Ovary (tissue), 9 donors: ENCODE measurements around the gene AMY2A. TPM values are rescaled to one million over a fixed set of nuclear protein-coding genes. Genes with fewer than 3 reads are reported as not detected.
"Not testable (repeated sequence)": the region's sequence is repeated elsewhere in the genome, so short reads cannot be mapped to it uniquely, and the experiment has no call there.

Source experiments
- DNase-seq, 5 donors: peaks; one replicate each; pipeline ENCODE4 v3.0.0-alpha.2; 2019 to 2020
- H3K27ac ChIP-seq, 2 donors: fragments of 200-600 bp; one replicate each; pipeline versions ENCODE4 v1.5.1 to v1.8.0; 2019 to 2022
- H3K27me3 ChIP-seq: fragments of 200-600 bp; one replicate; pipeline ENCODE4 v1.8.0; 2022
- H3K36me3 ChIP-seq: fragments of 200-600 bp; sonication (generic); one replicate; pipeline ENCODE4 v1.5.1; 2019
- H3K4me1 ChIP-seq: one replicate; pipeline ENCODE4 v1.8.1; 2013; ENCODE audit warnings: mild to moderate bottlenecking, moderate library complexity; ENCODE audit not compliant: insufficient read depth
- H3K4me3 ChIP-seq: fragments of 200-600 bp; sonication (generic); one replicate; pipeline ENCODE4 v1.5.1; 2017
- H3K9me3 ChIP-seq, 2 donors: fragments of 200-600 bp in 1 of 2; sonication (generic) in 1 of 2; one replicate each; pipeline versions ENCODE4 v1.5.1 to v1.8.1; 2013 to 2019; ENCODE audit warnings: mild to moderate bottlenecking in 1 of 2, moderate library complexity in 1 of 2
- EP300 ChIP-seq: sonication (generic); formaldehyde crosslinking; IDR thresholded peaks from one replicate; pipeline ENCODE4 v1.6.1; 2017; ENCODE audit warnings: antibody characterized with exemption
- POLR2A ChIP-seq: fragments of 450-650 bp; IDR thresholded peaks from one replicate; pipeline ENCODE4 v1.6.1; 2017; ENCODE audit warnings: antibody characterized with exemption, mild to moderate bottlenecking, moderate library complexity
- WGBS, 3 donors: extraction: QIAGEN DNeasy Blood & Tissue Kit in 1 of 3; methylation state at CpG; one replicate each; pipeline versions ENCODE4 v1.1.5 to v1.1.7; 2013 to 2017; 5-methylcytosine and 5-hydroxymethylcytosine counted together
- intact Hi-C, 4 donors: fragments of 100-400 bp; cut with DNase I; formaldehyde crosslinking; loops; one replicate each; pipeline versions ENCODE4 v1.11.0 to v1.15.1; 2022 to 2023
- polyA plus RNA-seq, 2 donors: library from polyadenylated mRNA; stranded (reverse); fragments of 200-250 nt in 1 of 2; fragments of 350-450 nt in 1 of 2; fragmentation: Illumina TruSeq in 1 of 2; extraction: RNeasy Lipid Tissue Mini Kit (QIAGEN cat#74804) in 1 of 2; gene quantifications; one replicate each; pipeline ENCODE4 v1.2.3, GENCODE V29; 2013 to 2014
- total RNA-seq, 7 donors: library from RNA; depleted of rRNA in 2 of 7; stranded (reverse); fragments of >200 nt in 2 of 7; fragmentation: NEBNext Ultra II Directional in 3 of 7; extraction: Animal tissue kit (Norgen Biotek cat#: 25700) in 3 of 7; gene quantifications; one replicate each; pipeline versions ENCODE4 v1.1.0 to v1.2.4, GENCODE V29; 2016 to 2023
- TF ChIP-seq, protein P1 (sequence below), 3 donors: fragments of 450-650 bp in 2 of 3; fragments of 200-600 bp in 1 of 3; IDR thresholded peaks; one replicate each; pipeline versions ENCODE4 v1.5.1 to v1.8.0; 2016 to 2022; ENCODE audit warnings: antibody characterized with exemption in 3 of 3, mild to moderate bottlenecking in 1 of 3
- donor health status: DM: no; HTN: no; CAD: no; lungs with moderate emphysema.
- donor health status: DM: no; HTN: no; CAD: no.
- donor health status: Bipolar disorder and iron deficiency.
- donor health status: DM: yes; HTN: yes; CAD: no.
- donor health status: DM: no; HTN: no; CAD: no.
- donor health status: DM: yes; HTN: yes; CAD: no.

Gene AMY2A
- total and polyA plus RNA-seq, 9 donors = 0.15 to 6.9 (median 0.69) TPM; not detected in 4

GRCh38 chr1:103583887-103584286, 33.3 kb upstream of the AMY2A start:
- WGBS, 3 donors = 84 to 91% (median 91%) methylated on average over 3 of the region's 3 CpGs
- intact Hi-C loops = no loop called here
- no peak overlapping the region for H3K27ac ChIP-seq

GRCh38 chr1:103584537-103584936, 32.7 kb upstream of the AMY2A start:
- no peaks in the 10 kb centered on the region for H3K36me3 ChIP-seq
- intact Hi-C loops = no loop called here
- H3K4me3 ChIP-seq = no peak overlapping the region
- TF ChIP-seq EP300 = no peak
- H3K4me1 ChIP-seq = no peaks in the 10 kb centered on the region
- no peak for DNase-seq
- H3K27ac ChIP-seq = no peak overlapping the region
- H3K9me3 ChIP-seq = no peaks in the 10 kb centered on the region
- WGBS, 3 donors = 75 to 88% (median 78%) methylated on average over 2 of the region's 2 CpGs
- H3K27me3 ChIP-seq = no peaks in the 10 kb centered on the region

More at GRCh38 chr1:103583887-103584286, 33.3 kb upstream of the AMY2A start:
- no peak for DNase-seq
- TF ChIP-seq, protein P1, sequence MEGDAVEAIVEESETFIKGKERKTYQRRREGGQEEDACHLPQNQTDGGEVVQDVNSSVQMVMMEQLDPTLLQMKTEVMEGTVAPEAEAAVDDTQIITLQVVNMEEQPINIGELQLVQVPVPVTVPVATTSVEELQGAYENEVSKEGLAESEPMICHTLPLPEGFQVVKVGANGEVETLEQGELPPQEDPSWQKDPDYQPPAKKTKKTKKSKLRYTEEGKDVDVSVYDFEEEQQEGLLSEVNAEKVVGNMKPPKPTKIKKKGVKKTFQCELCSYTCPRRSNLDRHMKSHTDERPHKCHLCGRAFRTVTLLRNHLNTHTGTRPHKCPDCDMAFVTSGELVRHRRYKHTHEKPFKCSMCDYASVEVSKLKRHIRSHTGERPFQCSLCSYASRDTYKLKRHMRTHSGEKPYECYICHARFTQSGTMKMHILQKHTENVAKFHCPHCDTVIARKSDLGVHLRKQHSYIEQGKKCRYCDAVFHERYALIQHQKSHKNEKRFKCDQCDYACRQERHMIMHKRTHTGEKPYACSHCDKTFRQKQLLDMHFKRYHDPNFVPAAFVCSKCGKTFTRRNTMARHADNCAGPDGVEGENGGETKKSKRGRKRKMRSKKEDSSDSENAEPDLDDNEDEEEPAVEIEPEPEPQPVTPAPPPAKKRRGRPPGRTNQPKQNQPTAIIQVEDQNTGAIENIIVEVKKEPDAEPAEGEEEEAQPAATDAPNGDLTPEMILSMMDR (IDR thresholded peaks at IDR 0.05) = no peak
- TF ChIP-seq EP300 (no peak), POLR2A (no peak)
- H3K36me3 ChIP-seq = no peaks in the 10 kb centered on the region
- no peak overlapping the region for H3K4me3 ChIP-seq
- no peaks in the 10 kb centered on the region for H3K4me1 ChIP-seq
- no peaks in the 10 kb centered on the region for H3K27me3 ChIP-seq
- H3K9me3 ChIP-seq = no peaks in the 10 kb centered on the region

DNA sequence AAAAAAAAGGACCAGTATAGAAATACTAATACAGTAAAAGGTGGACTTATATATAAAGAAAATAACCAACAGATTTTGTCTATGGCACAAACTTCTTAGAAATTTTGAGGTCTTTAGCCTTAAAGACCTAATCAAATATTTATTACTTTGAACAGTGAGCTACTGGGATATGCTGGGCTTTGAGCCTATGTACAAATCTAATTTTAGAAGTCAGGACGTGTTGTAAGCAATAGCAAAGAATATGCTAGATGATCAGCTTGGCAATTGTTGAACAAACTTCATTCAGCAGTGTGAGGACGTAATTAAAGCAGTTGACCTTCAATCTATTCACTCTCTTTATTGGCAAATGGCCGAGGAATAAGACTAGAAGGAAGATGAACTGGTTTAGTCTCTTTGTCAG, 14.5 kb upstream of the AMY2A start:
- H3K9me3 ChIP-seq, H3K27me3 ChIP-seq, H3K36me3 ChIP-seq, H3K4me3 ChIP-seq, DNase-seq, intact Hi-C loops, H3K27ac ChIP-seq, H3K4me1 ChIP-seq: not testable (repeated sequence)
- no CpG with 5 or more reads among the region's 3 CpGs for WGBS, 3 donors

GRCh38 chr1:103616362-103616761, 865 bp upstream of the AMY2A start:
- intact Hi-C loops = no loop called here
- Histone ChIP-seq H3K36me3 (no peaks in the 10 kb centered on the region), H3K27me3 (no peaks in the 10 kb centered on the region), H3K4me1 (no peaks in the 10 kb centered on the region), H3K9me3 (no peaks in the 10 kb centered on the region), H3K4me3 (no peak overlapping the region), H3K27ac (no peak overlapping the region)
- TF ChIP-seq EP300 = no peak
- TF ChIP-seq, protein P1 (IDR thresholded peaks at IDR 0.05) = no peak
- no peak for TF ChIP-seq POLR2A
- WGBS, 3 donors = 95 to 98% (median 96%) methylated on average over 2 of the region's 2 CpGs
- no peak for DNase-seq

GRCh38 chr1:103627436-103627835, 10.2 kb downstream of the AMY2A start:
- 91 to 94% (median 91%) methylated on average over 3 to 4 of the region's 4 CpGs for WGBS, 3 donors
- DNase-seq = not testable (repeated sequence)

DNA sequence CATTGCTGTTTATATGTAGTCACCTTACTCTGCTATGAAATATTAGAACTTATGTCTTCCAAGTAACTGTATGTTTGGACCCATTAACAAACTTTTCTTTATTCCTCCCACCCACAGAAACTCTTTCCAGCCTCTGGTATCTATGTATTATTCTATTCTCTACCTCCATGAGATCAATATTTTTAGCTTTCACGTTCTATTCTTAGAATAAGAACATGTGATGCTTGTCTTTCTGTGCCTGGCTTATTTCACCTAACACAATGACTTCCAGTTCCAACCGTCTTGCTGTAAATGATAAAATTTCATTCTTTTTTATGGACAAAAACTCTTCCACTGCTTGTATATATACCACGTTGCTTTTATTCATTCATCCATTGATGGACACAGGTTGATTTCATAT, 24.0 kb downstream of the AMY2A start:
- H3K4me3 ChIP-seq, intact Hi-C loops, H3K36me3 ChIP-seq, H3K9me3 ChIP-seq, H3K4me1 ChIP-seq, H3K27ac ChIP-seq, H3K27me3 ChIP-seq, DNase-seq: not testable (repeated sequence)
- no CpG with 5 or more reads among the region's 3 CpGs for WGBS, 3 donors

More at GRCh38 chr1:103627436-103627835, 10.2 kb downstream of the AMY2A start:
- H3K4me3 ChIP-seq, intact Hi-C loops, H3K27ac ChIP-seq, H3K36me3 ChIP-seq, H3K27me3 ChIP-seq, H3K4me1 ChIP-seq, H3K9me3 ChIP-seq: not testable (repeated sequence)

DNA sequence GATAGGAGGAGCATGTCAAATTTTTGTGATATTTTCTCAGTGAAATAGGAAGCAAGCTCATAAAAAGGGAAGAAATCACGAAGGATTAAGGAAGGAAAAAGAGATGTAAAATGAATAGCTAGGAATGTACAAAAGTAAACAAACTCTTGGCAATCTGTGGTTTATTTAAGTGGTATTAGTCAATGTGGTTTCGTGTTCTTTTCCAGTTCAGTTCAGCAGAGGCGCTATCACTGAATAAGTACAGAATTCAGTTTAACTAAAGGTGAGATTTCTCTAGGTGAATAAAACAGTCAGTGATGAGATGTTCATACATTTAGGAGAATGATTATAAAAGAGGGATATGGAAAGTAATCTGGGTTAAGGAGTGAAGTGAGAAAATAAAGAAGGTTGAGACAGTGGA, 26.7 kb downstream of the AMY2A start:
- H3K36me3 ChIP-seq, H3K4me3 ChIP-seq, intact Hi-C loops, H3K27ac ChIP-seq, H3K27me3 ChIP-seq, H3K9me3 ChIP-seq, DNase-seq, H3K4me1 ChIP-seq: not testable (repeated sequence)
- no CpG with 5 or more reads among the region's 3 CpGs for WGBS, 3 donors

- H3K27me3 ChIP-seq, DNase-seq, H3K4me1 ChIP-seq, H3K36me3 ChIP-seq, H3K27ac ChIP-seq, intact Hi-C loops, H3K9me3 ChIP-seq, H3K4me3 ChIP-seq: not testable (repeated sequence)
- WGBS, 3 donors = no CpG with 5 or more reads among the region's 3 CpGs
These were observed 33.1 kb downstream of the AMY2A start for GRCh38 chr1:103650305-103650704.

DNA sequence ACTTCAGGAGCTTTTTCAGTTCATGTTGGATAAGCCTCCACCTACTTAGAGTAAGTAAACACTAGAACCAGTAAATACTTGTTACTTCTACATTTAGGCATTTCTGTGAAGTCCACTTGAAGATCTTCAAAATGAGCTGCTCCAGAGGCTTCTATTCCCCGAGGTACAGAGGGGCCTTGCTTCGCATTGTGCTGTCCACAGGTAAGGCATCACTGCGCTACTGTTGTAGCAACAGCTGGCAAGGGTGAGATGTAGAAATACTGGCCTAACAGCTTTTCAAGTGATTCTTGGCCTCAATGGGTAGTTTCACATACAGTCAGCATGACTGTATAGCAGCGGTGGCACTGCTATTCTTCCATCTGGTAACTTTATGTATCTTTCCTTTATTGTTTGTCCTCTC, 33.7 kb downstream of the AMY2A start:
- H3K27me3 ChIP-seq, H3K4me1 ChIP-seq, intact Hi-C loops, H3K4me3 ChIP-seq, H3K36me3 ChIP-seq, H3K9me3 ChIP-seq, DNase-seq, H3K27ac ChIP-seq: not testable (repeated sequence)
- WGBS, 3 donors = no CpG with 5 or more reads among the region's 4 CpGs

DNA sequence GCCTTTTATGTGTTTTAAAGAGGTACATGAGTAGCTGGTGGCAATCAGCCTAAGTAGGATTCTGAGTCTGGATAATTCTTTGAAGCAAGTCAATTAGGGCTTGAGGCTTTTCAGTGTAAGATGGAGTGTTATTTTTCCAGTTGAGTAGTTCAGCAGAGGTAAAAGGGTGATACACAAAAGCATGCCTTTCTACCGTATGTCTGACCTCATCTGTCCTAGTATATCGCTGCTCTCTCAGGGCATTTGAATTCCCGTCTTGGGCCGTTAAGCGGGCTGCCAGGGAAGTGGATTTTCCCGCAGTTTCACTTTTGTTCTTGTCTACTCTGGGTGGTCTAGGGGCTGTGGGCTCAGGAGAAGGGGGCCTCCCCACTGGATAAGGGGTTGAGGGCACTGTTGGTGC, 36.9 kb downstream of the AMY2A start:
- H3K27me3 ChIP-seq, H3K9me3 ChIP-seq, H3K4me3 ChIP-seq, DNase-seq, H3K36me3 ChIP-seq, intact Hi-C loops, H3K27ac ChIP-seq, H3K4me1 ChIP-seq: not testable (repeated sequence)
- WGBS, 3 donors = no CpG with 5 or more reads among the region's 6 CpGs
